ENCODE data around the gene BICD1.
"Not testable (repeated sequence)": the region's sequence is repeated elsewhere in the genome, so short reads cannot be mapped to it uniquely, and the experiment has no call there.

BICD1 gene

GRCh38 chr12:32230613-32230993 is 124.0 kb downstream of the BICD1 start:
- no peak for DNase-seq (ENCODE audit: low read depth)
- no peak overlapping the region for H3K4me3 ChIP-seq (ENCODE audit: low read depth, low read length)
- no peak for TF ChIP-seq CTCF (IDR thresholded peaks at IDR 0.05; ENCODE audit: control insufficient read depth, extremely low read depth, insufficient read depth)

- not testable (repeated sequence) for H3K4me3 ChIP-seq (ENCODE audit: low read depth, low read length); DNase-seq (ENCODE audit: low read depth)
Measured at GRCh38 chr12:32231361-32231760, 124.7 kb downstream of the BICD1 start.

- TF ChIP-seq CTCF (IDR thresholded peaks at IDR 0.05; ENCODE audit: control insufficient read depth, extremely low read depth, insufficient read depth): no peak
- no peak overlapping the region for H3K4me3 ChIP-seq (ENCODE audit: low read depth, low read length)
- no peak for DNase-seq (ENCODE audit: low read depth)
Measured at GRCh38 chr12:32233568-32233967, 126.9 kb downstream of the BICD1 start.

DNA sequence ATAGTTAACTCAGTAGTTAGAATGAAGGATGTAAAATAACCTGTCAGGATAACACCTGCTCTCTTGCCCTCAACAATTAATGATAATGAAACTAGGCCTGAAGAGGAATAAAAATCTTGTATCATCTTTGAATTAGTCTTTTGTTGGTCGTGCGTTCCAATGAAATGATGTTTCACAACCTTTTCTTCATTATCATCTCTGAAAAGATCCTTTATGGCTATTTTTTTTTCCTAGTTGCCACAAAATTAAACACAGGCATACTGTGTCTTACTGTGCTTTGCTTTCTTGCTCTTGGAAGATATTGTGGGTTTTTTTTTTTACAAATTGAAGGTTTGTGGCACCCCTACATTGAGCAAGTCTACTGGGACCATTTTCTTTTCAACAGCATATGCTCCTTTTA is 128.6 kb downstream of the BICD1 start:
- DNase-seq (ENCODE audit: low read depth): no peak
- H3K4me3 ChIP-seq (ENCODE audit: low read depth, low read length): no peak overlapping the region
- TF ChIP-seq CTCF (IDR thresholded peaks at IDR 0.05; ENCODE audit: control insufficient read depth, extremely low read depth, insufficient read depth): no peak

- no peak overlapping the region for H3K4me3 ChIP-seq (ENCODE audit: low read depth, low read length)
- DNase-seq (ENCODE audit: low read depth): no peak
- TF ChIP-seq CTCF (IDR thresholded peaks at IDR 0.05; ENCODE audit: control insufficient read depth, extremely low read depth, insufficient read depth): no peak
Measured at GRCh38 chr12:32240162-32240561, 133.5 kb downstream of the BICD1 start.

DNA sequence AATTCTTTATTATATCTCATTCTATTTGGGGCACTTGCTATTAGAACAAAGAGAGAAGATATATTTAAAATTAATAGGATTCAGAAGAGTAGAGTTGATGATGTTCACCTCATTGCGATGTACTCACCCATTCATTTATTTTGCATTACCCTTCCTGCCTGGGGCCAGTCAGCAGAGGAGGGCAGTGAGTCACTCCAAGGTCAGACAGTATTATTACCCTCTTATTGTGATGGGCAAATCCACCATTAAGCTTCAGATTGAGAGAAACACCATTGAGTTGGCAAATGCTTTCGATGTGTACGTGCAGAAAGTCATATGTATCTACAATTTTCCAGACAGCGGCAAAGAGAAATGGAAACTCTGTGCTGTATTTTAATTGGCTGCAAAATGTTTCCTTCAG is 134.2 kb downstream of the BICD1 start:
- DNase-seq (ENCODE audit: low read depth): no peak
- TF ChIP-seq CTCF (IDR thresholded peaks at IDR 0.05; ENCODE audit: control insufficient read depth, extremely low read depth, insufficient read depth): no peak
- no peak overlapping the region for H3K4me3 ChIP-seq (ENCODE audit: low read depth, low read length)

- TF ChIP-seq CTCF (IDR thresholded peaks at IDR 0.05; ENCODE audit: control insufficient read depth, extremely low read depth, insufficient read depth): no peak
- DNase-seq (ENCODE audit: low read depth): no peak
- no peak overlapping the region for H3K4me3 ChIP-seq (ENCODE audit: low read depth, low read length)
Measured at GRCh38 chr12:32242641-32243040, 136.0 kb downstream of the BICD1 start.
